HepG2 (cell line): ENCODE data around the gene BCL2. TPM values are rescaled to one million over a fixed set of nuclear protein-coding genes. Genes with fewer than 3 reads are reported as not detected.
A peak's percentile ranks its signal among the peaks of the same experiment; 100 is the strongest.

ENCODE experiments used
- ATAC-seq: fragments of 200-7000 bp; cut with Tn5 transposase; 3 replicates; pipeline ENCODE4 v1.9.1; 2020; ENCODE audit warnings: mild to moderate bottlenecking, moderate library complexity
- Bru-seq: library from RNA; stranded (reverse); fragments of 400-500 nt; gene quantifications from one replicate; lab custom pipeline; 2021; lab: Mats Ljungman, UMichigan
- BruChase-seq, 2 experiments: library from RNA; stranded (reverse); fragments of 400-500 nt; gene quantifications; one replicate each; lab custom pipeline; 2021; lab: Mats Ljungman, UMichigan
- BruUV-seq: library from RNA; stranded (reverse); fragments of 400-500 nt; replicated peaks from 2 replicates; lab custom pipeline; 2021; lab: Mats Ljungman, UMichigan
- CTCF ChIA-PET: fragments of 300-600 bp; formaldehyde crosslinking; extraction: SDS; loops from one replicate; lab custom pipeline; 2021; ENCODE audit warnings: low total read pairs, inconsistent platforms, low intra/inter-chr PET ratio; lab: Yijun Ruan, JAX
- POLR2A ChIA-PET: fragments of 350-600 bp; sonication (Branson Sonifier 250); formaldehyde crosslinking; loops from one replicate; lab custom pipeline; 2020; ENCODE audit warnings: antibody characterized with exemption, inconsistent platforms; lab: Yijun Ruan, JAX
- DNase-seq: peaks from one replicate; pipeline ENCODE4 v3.0.0-alpha.2; 2015; ENCODE audit warnings: low spot score
- FAIRE-seq: peaks from 3 replicates; lab custom pipeline; 2011; peaks lifted over from hg19 to GRCh38; lab: Jason Lieb, UNC
- H2AFZ ChIP-seq: one replicate; pipeline ENCODE4 v1.6.1; 2011; ENCODE audit warnings: low read length, inconsistent platforms
- H3K27ac ChIP-seq: fragments of 300-600 bp; 3 replicates; pipeline ENCODE4 v1.8.0; 2011; ENCODE audit warnings: mixed run types, mild to moderate bottlenecking, mixed read lengths, low read length, inconsistent platforms; ENCODE audit not compliant: insufficient read depth; ENCODE audit errors: extremely low read length
- H3K27me3 ChIP-seq, 2 experiments: fragments of 200-600 bp in 1 of 2; 2 replicates in 1 of 2; 3 replicates in 1 of 2; pipeline versions ENCODE4 v1.6.0 to v1.8.0; 2011; ENCODE audit warnings: low read length in 2 of 2, mild to moderate bottlenecking in 2 of 2, moderate library complexity in 2 of 2, inconsistent platforms in 1 of 2; ENCODE audit not compliant: insufficient read depth in 2 of 2, control insufficient read depth in 1 of 2
- H3K36me3 ChIP-seq, 2 experiments: fragments of 200-600 bp in 1 of 2; replicated peaks in 1 of 2; 2 replicates in 1 of 2; 3 replicates in 1 of 2; pipeline versions ENCODE4 v1.5.1 to v1.8.0; 2011; ENCODE audit warnings: low read length in 2 of 2, inconsistent platforms in 1 of 2; ENCODE audit not compliant: insufficient read depth in 2 of 2, control insufficient read depth in 1 of 2
- H3K4me1 ChIP-seq: 2 replicates; pipeline ENCODE4 v1.5.1; 2012; ENCODE audit warnings: low read length, inconsistent platforms; ENCODE audit not compliant: insufficient read depth
- H3K4me2 ChIP-seq: 2 replicates; pipeline ENCODE4 v1.6.0; 2011; ENCODE audit warnings: low read depth, low read length, inconsistent platforms
- H3K4me3 ChIP-seq, 3 experiments: fragments of 200-600 bp in 1 of 3; sonication (generic), shearing (Covaris generic) in 1 of 3; replicated peaks in 1 of 3; 2 replicates each; pipeline ENCODE4 v1.5.1; 2011 to 2016; ENCODE audit warnings: low read length in 3 of 3, inconsistent platforms in 2 of 3, low read depth in 2 of 3, mild to moderate bottlenecking in 2 of 3, control low read depth in 1 of 3, mixed read lengths in 1 of 3; ENCODE audit not compliant: insufficient read depth in 1 of 3
- H3K79me2 ChIP-seq: one replicate; pipeline ENCODE4 v1.6.1; 2011; ENCODE audit warnings: low read length, inconsistent platforms; ENCODE audit not compliant: insufficient read depth
- H3K9ac ChIP-seq: 2 replicates; pipeline ENCODE4 v1.6.0; 2011; ENCODE audit warnings: mild to moderate bottlenecking, low read depth, low read length, inconsistent platforms; ENCODE audit not compliant: insufficient read depth
- H3K9me3 ChIP-seq: 2 replicates; pipeline ENCODE4 v1.5.1; 2012; ENCODE audit warnings: mild to moderate bottlenecking, low read length
- H4K20me1 ChIP-seq: 2 replicates; pipeline ENCODE4 v1.6.0; 2011; ENCODE audit warnings: inconsistent platforms, mild to moderate bottlenecking, low read length, moderate library complexity; ENCODE audit not compliant: insufficient read depth
- DR1 ChIP-seq: sonication (generic); formaldehyde crosslinking; IDR thresholded peaks from 2 replicates; pipeline ENCODE4 v1.8.0; 2021; ENCODE audit warnings: mild to moderate bottlenecking, missing genetic modification reagents, inconsistent platforms
- ELK4 ChIP-seq: sonication (generic); formaldehyde crosslinking; IDR thresholded peaks from 2 replicates; pipeline ENCODE4 v1.9.0; 2021; ENCODE audit warnings: missing genetic modification reagents, borderline replicate concordance
- HNRNPLL ChIP-seq: fragments of 200-400 bp; formaldehyde crosslinking; IDR thresholded peaks from 2 replicates; pipeline ENCODE4 v1.6.1; 2017; ENCODE audit warnings: mild to moderate bottlenecking, low read depth, low read length; ENCODE audit not compliant: poor library complexity, severe bottlenecking
- SMAD3 ChIP-seq: sonication (generic); formaldehyde crosslinking; IDR thresholded peaks from 2 replicates; pipeline ENCODE4 v1.4.0; 2020; ENCODE audit warnings: missing genetic modification reagents
- ZBED4 ChIP-seq: sonication (generic); formaldehyde crosslinking; IDR thresholded peaks from 2 replicates; pipeline ENCODE4 v1.4.0; 2020; ENCODE audit warnings: missing genetic modification reagents, borderline replicate concordance
- ZBTB33 ChIP-seq: sonication (generic); formaldehyde crosslinking; IDR thresholded peaks from 2 replicates; pipeline ENCODE4 v1.4.0; 2020; ENCODE audit warnings: missing genetic modification reagents
- ZNF605 ChIP-seq: sonication (generic); formaldehyde crosslinking; IDR thresholded peaks from 2 replicates; pipeline ENCODE4 v1.8.0; 2022; ENCODE audit warnings: mild to moderate bottlenecking, missing genetic modification reagents
- WGBS: methylation state at CpG from one replicate; pipeline ENCODE4 v1.1.6; 2017; ENCODE audit warnings: low lambda C conversion rate; 5-methylcytosine and 5-hydroxymethylcytosine counted together
- in situ Hi-C: cut with HindIII; loops from 2 replicates; pipeline ENCODE4 v1.10.0; 2017; ENCODE audit warnings: low pct_unique_long_range_greater_than_20kb; ENCODE audit not compliant: extremely low pct_ligation_motif_present
- intact Hi-C: fragments of 100-400 bp; cut with micrococcal nuclease; formaldehyde crosslinking; loops from one replicate; pipeline ENCODE4 v1.10.0; 2022; ENCODE audit not compliant: unreplicated experiment
- long read RNA-seq, 2 experiments: library from RNA in 1 of 2; library from polyadenylated mRNA in 1 of 2; stranded (forward) in 1 of 2; unstranded in 1 of 2; transcript quantifications; one replicate each; pipeline ENCODE4 v2.0.0, GENCODE V29; 2019 to 2022
- polyA minus RNA-seq, 3 experiments: library from RNA; depleted of rRNA, polyadenylated mRNA; stranded (reverse); fragments of >200 nt; gene quantifications; 2 replicates each; pipeline ENCODE4 v1.2.3, GENCODE V29; 2011; ENCODE audit warnings: low replicate concordance in 1 of 3
- polyA plus RNA-seq, 8 experiments: library from polyadenylated mRNA; depleted of rRNA in 3 of 8; stranded (reverse) in 7 of 8; unstranded in 1 of 8; fragments of >200 nt; fragmentation: Illumina TruSeq in 4 of 8; extraction: Trizol in 4 of 8; gene quantifications; 2 replicates each; pipeline versions ENCODE4 v1.2.1 to v1.2.3, GENCODE V29; 2011 to 2016; ENCODE audit warnings: low read depth in 4 of 8, missing spikeins in 1 of 8, mixed read lengths in 1 of 8; ENCODE audit not compliant: insufficient read depth in 1 of 8
- total RNA-seq, 5 experiments: library from RNA; depleted of rRNA; stranded (reverse); fragments of >200 nt; fragmentation: Illumina TruSeq; extraction: Trizol; gene quantifications; 2 replicates each; pipeline ENCODE4 v1.2.3, GENCODE V29; 2016; ENCODE audit warnings: low read depth in 1 of 5

The BCL2 gene
- total RNA-seq (2016; rRNA removed; fragmentation: Illumina TruSeq; extraction: Trizol): 0.42 and 0.53 TPM in 2 replicates
- 0.10 and 0.26 TPM in 2 replicates for total RNA-seq (2016; cell fraction: cytosol; rRNA removed; fragmentation: Illumina TruSeq; extraction: Trizol; ENCODE audit: low read depth)
- 0.42 and 0.52 TPM in 2 replicates for total RNA-seq (2016; cell fraction: insoluble cytoplasmic fraction; rRNA removed; fragmentation: Illumina TruSeq; extraction: Trizol)
- 0.40 and 0.48 TPM in 2 replicates for total RNA-seq (2016; cell fraction: membrane; rRNA removed; fragmentation: Illumina TruSeq; extraction: Trizol)
- 0.75 and 0.87 TPM in 2 replicates for total RNA-seq (2016; cell fraction: nucleus; rRNA removed; fragmentation: Illumina TruSeq; extraction: Trizol)
- polyA plus RNA-seq (2011; rRNA removed): 0.07 and 0.08 TPM in 2 replicates
- 0.05 TPM in 2 replicates for polyA plus RNA-seq (2011; cell fraction: cytosol; rRNA removed)
- polyA plus RNA-seq (2011; cell fraction: nucleus; rRNA removed): 0.07 and 0.18 TPM in 2 replicates
- 0.09 and 0.17 TPM in 2 replicates for polyA plus RNA-seq (2012)
- polyA plus RNA-seq (2016; cell fraction: cytosol; fragmentation: Illumina TruSeq; extraction: Trizol; ENCODE audit: low read depth): 0.18 and 0.21 TPM in 2 replicates
- polyA plus RNA-seq (2016; cell fraction: insoluble cytoplasmic fraction; fragmentation: Illumina TruSeq; extraction: Trizol; ENCODE audit: low read depth): 0.25 and 0.49 TPM in 2 replicates
- 0.23 and 0.28 TPM in 2 replicates for polyA plus RNA-seq (2016; cell fraction: membrane; fragmentation: Illumina TruSeq; extraction: Trizol; ENCODE audit: low read depth)
- 0.20 and 0.27 TPM in 2 replicates for polyA plus RNA-seq (2016; cell fraction: nucleus; fragmentation: Illumina TruSeq; extraction: Trizol; ENCODE audit: insufficient read depth, low read depth)
- polyA minus RNA-seq (2011; rRNA and poly(A)+ RNA removed; ENCODE audit: low replicate concordance): 0.04 and 5.3 TPM in 2 replicates
- 0.09 and 0.10 TPM in 2 replicates for polyA minus RNA-seq (2011; cell fraction: cytosol; rRNA and poly(A)+ RNA removed)
- polyA minus RNA-seq (2011; cell fraction: nucleus; rRNA and poly(A)+ RNA removed): 0.99 and 1.0 TPM in 2 replicates
- Bru-seq, nascent RNA: percentile 24 among the genes with signal in this experiment
- percentile 29 among the genes with signal in this experiment for BruChase-seq, experiment 1, labeled RNA remaining after a 6-hour chase
- BruChase-seq, experiment 2, labeled RNA remaining after a 2-hour chase: percentile 35 among the genes with signal in this experiment
- long read RNA-seq, experiment 1: 0 reads
- long read RNA-seq, experiment 2, full-length matches to known transcripts: 1 of 1 reads
- long read RNA-seq, experiment 2, partial matches to known transcripts: 0 of 1 reads
- long read RNA-seq, experiment 2, other reads (novel, unspliced or antisense): 0 of 1 reads

- ChIA-PET CTCF (interaction anchor here (0.9 kb wide), 1 partner anchor 303 kb away, joined by 3 read pairs; no protein-coding TSS in a partner anchor), POLR2A (interaction anchor here (2.1 kb wide), 1 partner anchor 48 kb away, joined by 9 read pairs; the partner anchor contains the start of gene KDSR)
- no peaks in the 10 kb centered on the region for H3K36me3 ChIP-seq
- intact Hi-C loops (loop anchor here (2.0 to 5.0 kb wide), 4 partner anchors 47 to 202 kb away; partner anchors contain the start of genes KDSR and VPS4B), in situ Hi-C loops (loop anchor here (5.0 to 10.0 kb wide), 2 partner anchors 185 to 302 kb away; no protein-coding TSS in a partner anchor)
- no peaks in the 10 kb centered on the region for H3K9me3 ChIP-seq
- peak within 1 kb of the TSS; percentile 70 for H3K9ac ChIP-seq
- H3K4me1 ChIP-seq: peaks cover 46% of the 10 kb centered on the region
- no TSS peak for BruUV-seq
- FAIRE-seq: no peak
- DNase-seq: no peak
- H2AFZ ChIP-seq: peak within 1 kb of the TSS; percentile 78
- H3K27ac ChIP-seq: no peak within 1 kb of the TSS
- no peaks in the 10 kb centered on the region for H3K79me2 ChIP-seq
- H4K20me1 ChIP-seq: no peaks in the 10 kb centered on the region
- WGBS: under 1% methylated on average over 47 of the region's 78 CpGs
- peak within 1 kb of the TSS; percentile 100 for H3K4me2 ChIP-seq
- peak within 1 kb of the TSS; percentile 67 to 80 (median 75) for H3K4me3 ChIP-seq
- H3K27me3 ChIP-seq: peaks cover 0 to 26% of the 10 kb centered on the region in 2 experiments; a peak in 4 of 5 replicates
- peak; percentile 49 for ATAC-seq
- TF ChIP-seq ZNF605 (CRISPR knock-in tag): no peak
- no peak for TF ChIP-seq ZBTB33 (CRISPR knock-in tag)
- TF ChIP-seq ELK4: no peak
- peak; percentile 65 for TF ChIP-seq HNRNPLL
- no peak for TF ChIP-seq SMAD3 (CRISPR knock-in tag)
- TF ChIP-seq ZBED4 (CRISPR knock-in tag): no peak
- TF ChIP-seq DR1 (CRISPR knock-in tag): no peak
These were observed at the start of gene BCL2 for GRCh38 chr18:63319383-63320122. BCL2 (minus strand) TSS chr18:63319769.
